Upper lobe of left lung (tissue), 4 donors: ENCODE data around the gene PRICKLE3.

Source experiments
- EP300 ChIP-seq, 4 donors: sonication (generic); formaldehyde crosslinking; IDR thresholded peaks; one replicate each; pipeline ENCODE4 v1.5.1; 2017; ENCODE audit warnings: antibody characterized with exemption in 4 of 4, control low read depth in 2 of 4
- POLR2A ChIP-seq, 4 donors: fragments of 450-650 bp; IDR thresholded peaks; one replicate each; pipeline ENCODE4 v1.5.1; 2016 to 2017; ENCODE audit warnings: antibody characterized with exemption in 4 of 4, mild to moderate bottlenecking in 2 of 4
- TF ChIP-seq, protein P1 (sequence below), 6 experiments: fragments of 450-650 bp in 4 of 6; fragments of 200-600 bp in 2 of 6; sonication (generic) in 2 of 6; IDR thresholded peaks; one replicate each; pipeline ENCODE4 v1.5.1; 2016 to 2019; ENCODE audit warnings: antibody characterized with exemption in 6 of 6

DNA sequence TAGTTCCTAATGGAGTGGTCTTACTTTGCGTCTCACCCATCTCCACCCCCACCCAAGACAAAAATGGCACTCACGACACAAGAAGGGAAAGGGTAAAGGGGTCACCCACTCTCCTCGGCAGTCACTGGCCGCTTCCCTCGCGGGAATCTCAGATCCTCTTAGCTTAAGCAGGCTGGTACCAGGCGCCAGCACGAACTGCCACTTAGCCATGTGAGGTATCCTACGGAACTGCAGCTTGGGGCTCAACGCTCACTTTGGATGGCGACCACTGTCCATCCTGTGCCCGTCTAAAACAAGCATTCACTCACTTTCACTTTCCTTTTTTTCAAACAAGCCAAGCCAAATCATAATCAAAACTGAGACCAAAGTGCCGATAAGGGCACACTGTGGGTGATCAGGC, 38.2 kb downstream of the PRICKLE3 start:
- TF ChIP-seq, protein P1, sequence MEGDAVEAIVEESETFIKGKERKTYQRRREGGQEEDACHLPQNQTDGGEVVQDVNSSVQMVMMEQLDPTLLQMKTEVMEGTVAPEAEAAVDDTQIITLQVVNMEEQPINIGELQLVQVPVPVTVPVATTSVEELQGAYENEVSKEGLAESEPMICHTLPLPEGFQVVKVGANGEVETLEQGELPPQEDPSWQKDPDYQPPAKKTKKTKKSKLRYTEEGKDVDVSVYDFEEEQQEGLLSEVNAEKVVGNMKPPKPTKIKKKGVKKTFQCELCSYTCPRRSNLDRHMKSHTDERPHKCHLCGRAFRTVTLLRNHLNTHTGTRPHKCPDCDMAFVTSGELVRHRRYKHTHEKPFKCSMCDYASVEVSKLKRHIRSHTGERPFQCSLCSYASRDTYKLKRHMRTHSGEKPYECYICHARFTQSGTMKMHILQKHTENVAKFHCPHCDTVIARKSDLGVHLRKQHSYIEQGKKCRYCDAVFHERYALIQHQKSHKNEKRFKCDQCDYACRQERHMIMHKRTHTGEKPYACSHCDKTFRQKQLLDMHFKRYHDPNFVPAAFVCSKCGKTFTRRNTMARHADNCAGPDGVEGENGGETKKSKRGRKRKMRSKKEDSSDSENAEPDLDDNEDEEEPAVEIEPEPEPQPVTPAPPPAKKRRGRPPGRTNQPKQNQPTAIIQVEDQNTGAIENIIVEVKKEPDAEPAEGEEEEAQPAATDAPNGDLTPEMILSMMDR (IDR thresholded peaks at IDR 0.05): no peak
- no peak for TF ChIP-seq EP300 (IDR thresholded peaks at IDR 0.05)
- no peak for TF ChIP-seq POLR2A (IDR thresholded peaks at IDR 0.05)
